OCI-LY1 (cell line): ENCODE results near the gene PGBD5.

Source experiments
- CTCF ChIP-seq: fragments of 200-600 bp; sonication (generic), shearing (Covaris generic); IDR thresholded peaks from 2 replicates; pipeline ENCODE4 v1.5.1; 2017; ENCODE audit warnings: mild to moderate bottlenecking, antibody characterized with exemption, low read length, moderate library complexity, mixed read lengths
- EZH2 ChIP-seq: fragments of 200-600 bp; sonication (generic), shearing (Covaris generic); IDR thresholded peaks from 2 replicates; pipeline ENCODE4 v1.8.0; 2017; ENCODE audit warnings: borderline replicate concordance, mixed run types, mild to moderate bottlenecking, antibody characterized with exemption, low read length, moderate library complexity, mixed read lengths

DNA sequence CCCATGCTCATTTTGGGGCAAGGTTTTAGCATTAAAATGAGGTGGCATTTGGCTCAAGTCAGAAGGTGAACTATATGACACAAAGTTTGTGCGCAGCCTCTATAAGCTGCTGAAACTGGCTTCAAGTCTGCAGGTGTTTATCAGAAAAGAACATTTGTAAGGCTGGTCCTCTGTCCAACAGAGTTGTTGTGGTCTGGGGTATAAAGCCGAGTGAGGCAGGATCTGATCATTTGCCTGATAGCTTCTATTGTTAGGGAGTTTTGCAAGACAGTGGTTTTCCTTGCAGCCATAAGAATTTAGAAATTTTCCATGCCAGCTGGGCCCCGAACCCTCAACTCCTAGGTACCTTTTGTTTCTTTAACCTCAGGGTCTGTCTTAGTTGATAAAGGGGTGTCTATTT, 130.8 kb downstream of the PGBD5 start:
- TF ChIP-seq CTCF (no peak), EZH2 (no peak)
